ENCODE data around the gene ZBTB6. TPM values are rescaled to one million over a fixed set of nuclear protein-coding genes. Genes with fewer than 3 reads are reported as not detected.
"Not testable (repeated sequence)": the region's sequence is repeated elsewhere in the genome, so short reads cannot be mapped to it uniquely, and the experiment has no call there.

The ZBTB6 gene
- total and polyA plus RNA-seq, 2 of the 13 experiments (the other 11 are each of a cell fraction or from before 2014, with no cell fraction given): 3.7 to 7.1 TPM

GRCh38 chr9:122875523-122875922 lies 37.6 kb downstream of the ZBTB6 start:
- Histone ChIP-seq H3K9me3 (ENCODE audit: low read length) (no peaks in the 10 kb centered on the region), H3K79me2 (ENCODE audit: insufficient read depth, low read length) (no peaks in the 10 kb centered on the region), H2AFZ (ENCODE audit: low read length) (no peak overlapping the region), H3K4me3 (replicated peaks in 1 of 3; ENCODE audit: insufficient read depth in 1 of 3, low read depth in 2 of 3, low read length in 3 of 3) (no peak overlapping the region), H3K4me1 (ENCODE audit: insufficient read depth, low read length) (no peaks in the 10 kb centered on the region), H3K9ac (ENCODE audit: insufficient read depth, low read depth, low read length) (no peak overlapping the region), H3K27ac (ENCODE audit: extremely low read length, insufficient read depth, low read length) (no peak overlapping the region), H3K27me3 (ENCODE audit: control insufficient read depth in 1 of 2, insufficient read depth in 2 of 2, low read length in 2 of 2) (no peaks in the 10 kb centered on the region), H3K36me3 (replicated peaks in 1 of 2; ENCODE audit: control insufficient read depth in 1 of 2, insufficient read depth in 2 of 2, low read length in 2 of 2) (peaks cover 15 to 48% of the 10 kb centered on the region in 2 experiments), H3K4me2 (ENCODE audit: low read depth, low read length) (no peak overlapping the region), H4K20me1 (ENCODE audit: insufficient read depth, low read length) (no peaks in the 10 kb centered on the region)
- ATAC-seq (no peak), DNase-seq (ENCODE audit: low spot score) (no peak), FAIRE-seq (no peak)
- WGBS (ENCODE audit: low lambda C conversion rate): 100% methylated on average over 1 of the region's 1 CpG
- CTCF ChIA-PET (ENCODE audit: low intra/inter-chr PET ratio, low total read pairs): no interaction called here
- TF ChIP-seq CEBPG (CRISPR knock-in tag; IDR thresholded peaks at IDR 0.05) (no peak), TMF1 (CRISPR knock-in tag; IDR thresholded peaks at IDR 0.05; ENCODE audit: low read depth) (no peak), DMTF1 (CRISPR knock-in tag; IDR thresholded peaks at IDR 0.05) (no peak), ZNF639 (CRISPR knock-in tag; conservative IDR thresholded peaks at IDR 0.05) (no peak), CBX2 (IDR thresholded peaks at IDR 0.05; ENCODE audit: low read depth, low read length) (no peak), CBX2 (CRISPR knock-in tag; IDR thresholded peaks at IDR 0.05; ENCODE audit: low read depth) (no peak), SP5 (CRISPR knock-in tag; IDR thresholded peaks at IDR 0.05; ENCODE audit: borderline replicate concordance, low read depth) (no peak), FLYWCH1 (CRISPR knock-in tag; IDR thresholded peaks at IDR 0.05) (no peak), ONECUT2 (CRISPR knock-in tag; IDR thresholded peaks at IDR 0.05) (no peak), DPF2 (CRISPR knock-in tag; IDR thresholded peaks at IDR 0.05; ENCODE audit: borderline replicate concordance, low read depth) (no peak), ADNP (CRISPR knock-in tag; IDR thresholded peaks at IDR 0.05) (no peak), PLSCR1 (CRISPR knock-in tag; IDR thresholded peaks at IDR 0.05; ENCODE audit: borderline replicate concordance) (no peak), MTA3 (CRISPR knock-in tag; IDR thresholded peaks at IDR 0.05) (no peak), ZNF501 (CRISPR knock-in tag; IDR thresholded peaks at IDR 0.05) (no peak), TOPORS (CRISPR knock-in tag; IDR thresholded peaks at IDR 0.05) (no peak), NPAS2 (CRISPR knock-in tag; IDR thresholded peaks at IDR 0.05; ENCODE audit: borderline replicate concordance) (no peak)
- in situ Hi-C loops (cut with HindIII; ENCODE audit: extremely low pct_ligation_motif_present, low pct_unique_long_range_greater_than_20kb): no loop called here
- POLR2A ChIA-PET: no interaction called here
- no TSS peak for BruUV-seq (replicated peaks)
- intact Hi-C loops (cut with micrococcal nuclease; ENCODE audit: unreplicated experiment): no loop called here

GRCh38 chr9:122867276-122867675 lies 45.8 kb downstream of the ZBTB6 start:
- H3K36me3 ChIP-seq (replicated peaks in 1 of 2; ENCODE audit: control insufficient read depth in 1 of 2, insufficient read depth in 2 of 2, low read length in 2 of 2): peaks cover 3 to 16% of the 10 kb centered on the region in 2 experiments; a peak in 4 of 5 replicates
- H3K9me3 ChIP-seq (ENCODE audit: low read length); H4K20me1 ChIP-seq (ENCODE audit: insufficient read depth, low read length); H3K79me2 ChIP-seq (ENCODE audit: insufficient read depth, low read length); in situ Hi-C loops (cut with HindIII; ENCODE audit: extremely low pct_ligation_motif_present, low pct_unique_long_range_greater_than_20kb); DNase-seq (ENCODE audit: low spot score); ATAC-seq; H3K27ac ChIP-seq (ENCODE audit: extremely low read length, insufficient read depth, low read length); CTCF ChIA-PET (ENCODE audit: low intra/inter-chr PET ratio, low total read pairs); BruUV-seq (replicated peaks); POLR2A ChIA-PET; intact Hi-C loops (cut with micrococcal nuclease; ENCODE audit: unreplicated experiment); FAIRE-seq; H3K4me2 ChIP-seq (ENCODE audit: low read depth, low read length); H3K4me3 ChIP-seq (replicated peaks in 1 of 3; ENCODE audit: insufficient read depth in 1 of 3, low read depth in 2 of 3, low read length in 3 of 3); H3K9ac ChIP-seq (ENCODE audit: insufficient read depth, low read depth, low read length); H3K27me3 ChIP-seq (ENCODE audit: control insufficient read depth in 1 of 2, insufficient read depth in 2 of 2, low read length in 2 of 2); H2AFZ ChIP-seq (ENCODE audit: low read length); H3K4me1 ChIP-seq (ENCODE audit: insufficient read depth, low read length): not testable (repeated sequence)
- WGBS (ENCODE audit: low lambda C conversion rate): no CpG with 5 or more reads among the region's 27 CpGs

Measured in HepG2 (cell line).